IMR-90 (cell line): ENCODE results near the gene YES1.

Experiments used
- MAFK ChIP-seq: IDR thresholded peaks from 2 replicates; pipeline ENCODE4 v1.6.1; 2012; ENCODE audit warnings: low read depth, low read length, improper control_type of control experiment
- MAZ ChIP-seq: IDR thresholded peaks from 2 replicates; pipeline ENCODE4 v1.6.1; 2012; ENCODE audit warnings: low read depth, mild to moderate bottlenecking, low read length, improper control_type of control experiment, moderate library complexity, borderline replicate concordance
- RCOR1 ChIP-seq: IDR thresholded peaks from 2 replicates; pipeline ENCODE4 v1.6.1; 2012; ENCODE audit warnings: mild to moderate bottlenecking, low read length, improper control_type of control experiment; ENCODE audit not compliant: insufficient replicate concordance
- TF ChIP-seq, protein P1 (sequence below): conservative IDR thresholded peaks from 2 replicates; pipeline ENCODE4 v1.5.1; 2012; ENCODE audit warnings: mild to moderate bottlenecking, low read depth, low read length, improper control_type of control experiment

DNA sequence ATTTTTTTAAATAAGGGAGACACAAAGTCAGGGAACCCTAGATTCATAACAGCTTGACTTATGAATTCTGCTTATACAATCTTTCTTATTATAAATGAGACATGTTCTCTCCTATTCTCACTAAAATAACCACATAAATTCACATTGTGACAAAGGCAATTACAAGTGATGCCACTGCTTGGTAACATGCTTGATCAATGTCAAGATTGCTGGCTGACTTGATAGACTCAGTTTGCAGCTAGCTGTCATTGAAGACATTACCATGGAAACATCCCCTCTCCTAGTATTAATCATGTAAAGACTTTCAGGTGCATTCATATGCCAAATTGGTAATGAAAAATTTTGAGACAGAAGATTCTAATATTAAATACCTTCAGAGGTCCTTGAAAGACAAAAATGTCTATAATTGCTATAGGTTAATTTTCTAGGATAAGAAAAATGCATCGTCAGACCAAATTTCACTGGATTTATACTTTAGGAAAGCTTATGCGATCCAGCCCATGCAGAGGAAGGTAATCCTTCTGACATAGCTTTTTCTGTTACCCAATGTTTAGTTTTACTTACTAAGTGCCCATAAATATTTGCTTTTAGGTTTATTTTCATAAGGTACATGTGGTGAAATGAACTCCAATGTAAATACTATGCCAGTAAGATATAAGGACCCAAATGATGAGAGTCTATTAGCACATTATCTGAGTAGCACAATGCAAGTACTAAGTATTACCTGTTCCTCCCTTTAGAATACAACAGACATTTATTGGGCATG lies 67.0 kb downstream of the YES1 start:
- TF ChIP-seq, protein P1, sequence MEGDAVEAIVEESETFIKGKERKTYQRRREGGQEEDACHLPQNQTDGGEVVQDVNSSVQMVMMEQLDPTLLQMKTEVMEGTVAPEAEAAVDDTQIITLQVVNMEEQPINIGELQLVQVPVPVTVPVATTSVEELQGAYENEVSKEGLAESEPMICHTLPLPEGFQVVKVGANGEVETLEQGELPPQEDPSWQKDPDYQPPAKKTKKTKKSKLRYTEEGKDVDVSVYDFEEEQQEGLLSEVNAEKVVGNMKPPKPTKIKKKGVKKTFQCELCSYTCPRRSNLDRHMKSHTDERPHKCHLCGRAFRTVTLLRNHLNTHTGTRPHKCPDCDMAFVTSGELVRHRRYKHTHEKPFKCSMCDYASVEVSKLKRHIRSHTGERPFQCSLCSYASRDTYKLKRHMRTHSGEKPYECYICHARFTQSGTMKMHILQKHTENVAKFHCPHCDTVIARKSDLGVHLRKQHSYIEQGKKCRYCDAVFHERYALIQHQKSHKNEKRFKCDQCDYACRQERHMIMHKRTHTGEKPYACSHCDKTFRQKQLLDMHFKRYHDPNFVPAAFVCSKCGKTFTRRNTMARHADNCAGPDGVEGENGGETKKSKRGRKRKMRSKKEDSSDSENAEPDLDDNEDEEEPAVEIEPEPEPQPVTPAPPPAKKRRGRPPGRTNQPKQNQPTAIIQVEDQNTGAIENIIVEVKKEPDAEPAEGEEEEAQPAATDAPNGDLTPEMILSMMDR: no peak
- TF ChIP-seq MAZ (no peak), RCOR1 (no peak), MAFK (no peak)
